ENCODE data around the gene EVL. TPM values are rescaled to one million over a fixed set of nuclear protein-coding genes. Genes with fewer than 3 reads are reported as not detected.

EVL gene
- total and polyA plus RNA-seq, 2 of the 8 experiments (the other 6 are each of a cell fraction or from before 2014, with no cell fraction given) = 30.7 to 64.6 TPM

DNA sequence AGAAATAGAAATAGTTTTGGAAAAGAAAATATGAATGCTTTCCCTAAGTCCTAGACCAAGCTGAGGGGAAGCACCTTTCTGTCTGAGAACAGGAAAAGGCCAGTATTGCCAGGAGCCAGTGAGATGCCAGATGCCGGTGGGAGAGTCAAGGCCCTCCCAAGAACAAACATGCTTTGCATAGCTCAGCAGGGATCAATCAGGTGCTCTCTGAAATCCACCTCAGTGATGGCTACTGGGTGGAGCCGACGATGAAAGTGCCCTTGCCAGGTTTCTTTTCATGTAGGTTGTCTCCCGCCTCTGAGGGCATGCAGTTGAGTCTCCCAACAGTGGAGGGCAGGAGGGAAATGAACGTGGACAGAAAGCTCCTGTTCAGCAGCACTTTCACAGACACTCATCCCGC is 66.0 kb downstream of the EVL start:
- Histone ChIP-seq H2BK15ac (ENCODE audit: low read length) (no peak overlapping the region), H3K23me2 (ENCODE audit: low read depth, low read length) (no peaks in the 10 kb centered on the region), H2BK12ac (ENCODE audit: low read depth, low read length) (no peak overlapping the region), H3K23ac (ENCODE audit: insufficient read length) (no peak overlapping the region), H4K91ac (replicated peaks; ENCODE audit: insufficient read length, low read length) (no peak overlapping the region), H3K4me3 (ENCODE audit: extremely low read depth in 1 of 4, insufficient read depth in 2 of 4, low read depth in 3 of 4, low read length in 4 of 4) (no peak overlapping the region), H3K4me2 (ENCODE audit: insufficient read depth in 1 of 2, low read depth in 2 of 2, low read length in 2 of 2) (no peak overlapping the region), H2BK5ac (ENCODE audit: low read depth, low read length) (no peak overlapping the region), H3K9me3 (ENCODE audit: insufficient read depth in 2 of 2, low read depth in 1 of 2, low read length in 1 of 2) (no peaks in the 10 kb centered on the region), H3K4me1 (replicated peaks in 1 of 4; ENCODE audit: control insufficient read depth in 3 of 4, insufficient read depth in 4 of 4, low read length in 3 of 4) (peaks cover 0 to 8% (median 6%) of the 10 kb centered on the region in 4 experiments; a peak in 4 of 7 replicates), H2BK120ac (replicated peaks; ENCODE audit: low read depth, low read length) (no peak overlapping the region), H3K36me3 (ENCODE audit: control insufficient read depth in 2 of 4, insufficient read depth in 4 of 4, low read length in 3 of 4) (peaks cover 0 to 2% (median 0%) of the 10 kb centered on the region in 4 experiments; a peak in 4 of 8 replicates), H3K9ac (replicated peaks in 1 of 4; ENCODE audit: extremely low read depth in 1 of 4, low read depth in 3 of 4, low read length in 3 of 4) (no peak overlapping the region), H3K27ac (ENCODE audit: low read depth, low read length) (no peak overlapping the region), H3K4ac (replicated peaks; ENCODE audit: insufficient read length, low read depth, low read length) (no peak overlapping the region), H2BK20ac (ENCODE audit: low read length) (no peak overlapping the region), H2AFZ (ENCODE audit: low read length) (no peak overlapping the region), H3K79me2 (ENCODE audit: control insufficient read depth in 1 of 2, insufficient read depth in 2 of 2, low read length in 2 of 2) (no peaks in the 10 kb centered on the region), H3K27me3 (replicated peaks in 1 of 4; ENCODE audit: control insufficient read depth in 3 of 4, extremely low read depth in 1 of 4, insufficient read depth in 3 of 4, low read length in 3 of 4) (no peaks in the 10 kb centered on the region), H3K18ac (ENCODE audit: extremely low read depth, low read length) (0 out of 2 replicates have a peak overlapping the region, but pooled peaks have one; percentile 11), H3K79me1 (ENCODE audit: low read depth, low read length) (no peaks in the 10 kb centered on the region), H3K14ac (ENCODE audit: insufficient read length) (no peak overlapping the region), H4K20me1 (replicated peaks in 1 of 2; ENCODE audit: control insufficient read depth in 1 of 2, insufficient read depth in 2 of 2, low read length in 2 of 2) (peaks cover 0 to 1% of the 10 kb centered on the region in 2 experiments), H3K56ac (replicated peaks; ENCODE audit: insufficient read length, low read depth, low read length) (no peak overlapping the region), H4K8ac (ENCODE audit: extremely low read depth, insufficient read depth, low read length) (no peak overlapping the region), H2AK5ac (ENCODE audit: low read depth, low read length) (no peak overlapping the region), H4K5ac (ENCODE audit: insufficient read length, low read depth, low read length) (no peak overlapping the region)
- ChIA-PET POLR2A (ENCODE audit: partially characterized antibody) (interaction anchor here (1.3 kb wide), 1 partner anchor 14 kb away, joined by 3 read pairs; no protein-coding TSS in a partner anchor), CTCF (ENCODE audit: partially characterized antibody) (interaction anchor here (0.6 to 22.9 kb wide), 15 partner anchors 9 to 193 kb away, joined by 3 to 307 read pairs (median 4); partner anchors contain the start of gene DEGS2)
- FAIRE-seq = peak; percentile 48
- 72% methylated on average over 6 of the region's 6 CpGs; no CpG with 5 or more reads in 1 of the 2 experiments for WGBS, 2 experiments (ENCODE audit: extremely low coverage in 1 of 2, insufficient coverage in 1 of 2, insufficient read length in 1 of 2, insufficient replicate concordance in 2 of 2, low coverage in 1 of 2, low lambda C conversion rate in 2 of 2, missing lambda C conversion rate in 1 of 2)
- DNase-seq (ENCODE audit: low read depth in 1 of 2, low spot score in 2 of 2) = no peak
- no peak for TF ChIP-seq ZNF274 (IDR thresholded peaks at IDR 0.05; ENCODE audit: borderline replicate concordance, extremely low read depth, low read length)
- TF ChIP-seq, protein P1, sequence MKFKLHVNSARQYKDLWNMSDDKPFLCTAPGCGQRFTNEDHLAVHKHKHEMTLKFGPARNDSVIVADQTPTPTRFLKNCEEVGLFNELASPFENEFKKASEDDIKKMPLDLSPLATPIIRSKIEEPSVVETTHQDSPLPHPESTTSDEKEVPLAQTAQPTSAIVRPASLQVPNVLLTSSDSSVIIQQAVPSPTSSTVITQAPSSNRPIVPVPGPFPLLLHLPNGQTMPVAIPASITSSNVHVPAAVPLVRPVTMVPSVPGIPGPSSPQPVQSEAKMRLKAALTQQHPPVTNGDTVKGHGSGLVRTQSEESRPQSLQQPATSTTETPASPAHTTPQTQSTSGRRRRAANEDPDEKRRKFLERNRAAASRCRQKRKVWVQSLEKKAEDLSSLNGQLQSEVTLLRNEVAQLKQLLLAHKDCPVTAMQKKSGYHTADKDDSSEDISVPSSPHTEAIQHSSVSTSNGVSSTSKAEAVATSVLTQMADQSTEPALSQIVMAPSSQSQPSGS (IDR thresholded peaks at IDR 0.05; ENCODE audit: low read length) = no peak
- TF ChIP-seq POU5F1 (IDR thresholded peaks at IDR 0.05; ENCODE audit: low read depth, low read length) = no peak
- no peak for TF ChIP-seq CREB1 (IDR thresholded peaks at IDR 0.05)
- TF ChIP-seq SUZ12 (IDR thresholded peaks at IDR 0.05; ENCODE audit: low read length) = no peak
- TF ChIP-seq KDM4A (IDR thresholded peaks at IDR 0.05; ENCODE audit: low read depth, low read length, severe bottlenecking) = no peak
- TF ChIP-seq BCL11A (IDR thresholded peaks at IDR 0.05; ENCODE audit: low read depth in 2 of 2, low read length in 2 of 2) = no peak
- no peak for TF ChIP-seq RFX5 (IDR thresholded peaks at IDR 0.05; ENCODE audit: borderline replicate concordance, low read depth, low read length)
- TF ChIP-seq SP2 (IDR thresholded peaks at IDR 0.05; ENCODE audit: low read length) = no peak
- TF ChIP-seq, protein P2, sequence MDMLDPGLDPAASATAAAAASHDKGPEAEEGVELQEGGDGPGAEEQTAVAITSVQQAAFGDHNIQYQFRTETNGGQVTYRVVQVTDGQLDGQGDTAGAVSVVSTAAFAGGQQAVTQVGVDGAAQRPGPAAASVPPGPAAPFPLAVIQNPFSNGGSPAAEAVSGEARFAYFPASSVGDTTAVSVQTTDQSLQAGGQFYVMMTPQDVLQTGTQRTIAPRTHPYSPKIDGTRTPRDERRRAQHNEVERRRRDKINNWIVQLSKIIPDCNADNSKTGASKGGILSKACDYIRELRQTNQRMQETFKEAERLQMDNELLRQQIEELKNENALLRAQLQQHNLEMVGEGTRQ (IDR thresholded peaks at IDR 0.05; ENCODE audit: low read length) = no peak
- TF ChIP-seq HDAC2 (IDR thresholded peaks at IDR 0.05; ENCODE audit: borderline replicate concordance in 1 of 2, low read depth in 2 of 2, low read length in 2 of 2) = no peak

All from H1 (cell line).